Stimulated activated CD8-positive, alpha-beta memory T cell treated with anti-CD3 and anti-CD28 coated beads, Interleukin-15, amount 100 ng/mL, for 1 hour (primary cell): ENCODE data around the gene GRID1.

ENCODE experiments used
- DNase-seq: peaks from one replicate; pipeline ENCODE4 v3.0.0-alpha.2; 2020; ENCODE audit warnings: low read depth

Gene GRID1

DNA sequence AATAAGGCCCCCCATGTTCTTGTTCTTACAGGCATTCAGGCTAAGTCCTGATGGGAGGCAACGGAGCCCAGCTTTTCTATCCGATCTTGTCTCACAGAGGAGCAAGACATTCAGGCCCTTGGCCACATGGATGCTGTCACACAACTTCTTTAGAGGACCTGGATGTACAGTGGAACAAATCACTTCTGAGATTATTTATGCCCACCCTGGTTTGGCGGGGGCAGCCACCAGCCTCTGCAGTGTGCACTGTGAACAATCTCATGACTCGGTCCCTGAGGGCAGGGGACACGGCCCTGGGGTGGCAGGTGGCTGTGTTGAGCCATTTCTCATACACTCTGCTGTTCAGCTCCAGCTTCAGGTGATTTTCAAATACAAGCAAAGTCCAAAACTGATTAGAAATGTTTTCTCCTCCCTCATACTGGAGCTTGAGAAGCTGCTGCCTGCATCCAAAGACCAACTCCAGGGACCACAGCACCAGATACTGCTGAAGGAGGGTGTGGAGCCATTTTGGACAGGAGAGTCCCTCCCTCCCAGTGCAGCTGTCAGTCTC is 441.3 kb downstream of the GRID1 start:
- no peak for DNase-seq

DNA sequence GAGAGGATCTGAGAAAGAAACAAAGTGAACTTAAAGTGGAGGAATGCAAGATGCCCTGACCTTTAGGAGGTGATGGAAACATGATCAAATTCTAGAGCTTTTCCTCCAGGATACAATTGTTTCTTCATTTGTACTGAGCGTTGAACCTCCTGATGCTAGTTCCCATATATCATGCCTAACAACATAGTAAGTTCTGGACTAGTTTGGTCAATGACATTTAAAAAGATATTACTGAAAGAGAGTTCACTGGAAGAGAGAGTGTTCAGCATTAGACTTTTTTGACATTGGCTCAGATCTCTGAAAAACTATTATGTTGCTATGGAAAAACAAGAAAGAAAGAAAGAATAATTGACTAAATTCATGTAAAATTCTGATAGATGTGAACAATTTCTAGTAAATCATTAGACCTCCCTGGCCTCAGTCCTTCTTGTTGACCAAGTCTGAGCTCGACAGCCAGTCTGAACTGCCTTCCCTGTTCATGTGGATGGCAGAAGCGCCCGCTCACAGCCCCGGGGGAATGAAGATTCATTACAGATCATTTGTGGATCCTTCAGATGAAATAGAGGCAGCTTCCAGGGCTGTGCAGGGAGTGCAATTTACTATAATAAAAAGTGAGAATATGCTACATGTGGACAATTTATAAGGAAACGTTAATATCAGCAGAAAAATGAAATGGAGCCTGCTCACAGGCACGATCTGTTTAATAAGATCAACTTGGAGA is 442.1 kb downstream of the GRID1 start:
- DNase-seq, result no peak

DNA sequence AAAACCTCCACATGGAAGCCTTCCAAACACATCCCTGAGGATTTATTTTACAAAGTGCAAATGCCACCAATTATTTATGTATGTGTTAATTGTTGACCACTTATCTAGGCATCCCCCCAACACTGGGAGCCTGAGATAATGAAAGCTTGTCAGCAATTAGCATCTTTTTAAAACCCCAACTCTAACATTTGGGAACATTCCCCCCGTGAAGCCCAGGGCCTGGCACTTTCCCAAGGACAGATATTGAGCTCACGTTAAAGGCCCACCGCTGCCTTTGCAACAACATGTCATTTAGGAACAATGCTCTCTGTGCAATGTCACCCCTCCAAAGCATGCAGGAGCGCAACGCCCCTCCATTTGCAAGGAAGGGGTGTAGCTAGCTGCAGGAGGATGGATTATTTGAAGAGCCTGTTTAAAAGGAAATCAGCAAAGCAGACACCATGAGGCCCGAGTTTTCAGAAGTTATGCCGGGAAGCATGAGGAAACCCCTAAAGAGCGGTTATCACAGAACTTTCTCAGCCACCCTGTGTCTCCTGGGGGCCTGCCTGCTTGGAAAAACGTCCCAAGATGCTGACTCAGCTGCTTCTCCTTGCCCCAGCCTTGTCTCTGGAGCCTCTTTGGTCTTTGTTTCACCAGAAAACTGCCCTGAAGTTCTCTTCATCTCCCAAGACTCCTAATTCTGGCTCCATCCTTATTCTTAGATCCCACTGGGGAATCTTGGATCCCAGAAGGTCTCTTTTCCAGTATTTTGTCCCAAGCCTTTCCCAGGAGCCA is 444.1 kb downstream of the GRID1 start:
- no peak for DNase-seq

DNA sequence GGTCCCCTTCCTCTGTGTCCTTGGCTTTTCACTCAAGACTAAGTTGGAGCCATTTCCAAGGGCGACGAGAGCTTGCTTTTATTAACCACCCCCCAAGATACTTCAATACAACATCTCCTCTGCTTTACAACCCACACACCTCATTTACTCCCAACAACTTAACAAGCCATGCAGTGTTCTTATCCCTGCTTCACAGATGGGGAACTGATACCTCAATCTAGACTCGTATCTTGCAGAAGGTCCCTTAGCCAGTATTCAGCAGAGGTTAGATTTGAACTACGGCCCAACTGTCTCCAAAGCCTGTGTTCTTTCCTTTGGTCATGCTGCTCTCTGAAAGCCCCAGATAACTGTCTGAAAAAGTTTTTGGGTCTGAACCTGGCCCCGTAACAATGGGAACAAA is 444.8 kb downstream of the GRID1 start:
- DNase-seq, result no peak

DNA sequence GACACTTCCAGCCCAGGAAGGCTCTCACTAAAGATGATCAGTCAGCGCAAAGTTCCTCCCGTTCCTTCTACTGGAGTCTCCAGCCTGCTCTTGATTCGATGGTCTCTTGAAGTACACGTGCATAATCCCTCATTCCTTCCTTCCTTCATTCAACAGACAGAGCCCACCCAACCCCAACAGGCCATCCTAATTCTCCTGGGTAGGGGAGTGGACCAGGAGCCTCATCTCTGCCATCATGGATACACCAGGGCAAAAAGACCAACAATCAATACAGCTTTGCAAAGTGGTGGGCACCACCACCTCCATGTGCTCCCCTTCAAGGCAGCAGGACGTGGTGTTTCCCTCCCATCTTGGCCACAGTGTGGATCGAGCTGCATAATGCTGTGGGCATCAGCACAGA is 446.3 kb downstream of the GRID1 start:
- DNase-seq, result no peak

- DNase-seq, result no peak
Measured at GRCh38 chr10:85919491-85920021, 447.0 kb downstream of the GRID1 start.

- DNase-seq, result no peak
Measured at GRCh38 chr10:85918371-85918770, 448.2 kb downstream of the GRID1 start.

DNA sequence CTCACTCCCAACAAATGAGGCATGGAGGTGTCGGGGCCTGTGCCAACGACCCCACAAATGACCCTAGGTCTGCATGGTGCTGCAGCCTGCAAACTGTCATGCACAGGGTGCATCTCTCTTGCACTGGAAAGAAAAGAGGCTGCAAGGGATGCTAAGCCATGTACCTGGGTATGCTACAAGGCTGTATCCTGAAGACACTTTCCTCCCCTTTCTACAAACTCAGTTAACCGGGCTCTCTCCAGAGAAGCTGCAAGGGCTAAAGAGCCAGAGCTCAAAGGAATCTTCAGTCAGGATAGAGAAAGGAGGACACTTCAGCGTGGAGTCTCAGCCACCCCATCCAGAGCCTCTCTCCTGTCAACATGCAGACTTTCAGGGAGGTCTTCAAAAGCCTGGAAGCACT is 449.0 kb downstream of the GRID1 start:
- no peak for DNase-seq

DNA sequence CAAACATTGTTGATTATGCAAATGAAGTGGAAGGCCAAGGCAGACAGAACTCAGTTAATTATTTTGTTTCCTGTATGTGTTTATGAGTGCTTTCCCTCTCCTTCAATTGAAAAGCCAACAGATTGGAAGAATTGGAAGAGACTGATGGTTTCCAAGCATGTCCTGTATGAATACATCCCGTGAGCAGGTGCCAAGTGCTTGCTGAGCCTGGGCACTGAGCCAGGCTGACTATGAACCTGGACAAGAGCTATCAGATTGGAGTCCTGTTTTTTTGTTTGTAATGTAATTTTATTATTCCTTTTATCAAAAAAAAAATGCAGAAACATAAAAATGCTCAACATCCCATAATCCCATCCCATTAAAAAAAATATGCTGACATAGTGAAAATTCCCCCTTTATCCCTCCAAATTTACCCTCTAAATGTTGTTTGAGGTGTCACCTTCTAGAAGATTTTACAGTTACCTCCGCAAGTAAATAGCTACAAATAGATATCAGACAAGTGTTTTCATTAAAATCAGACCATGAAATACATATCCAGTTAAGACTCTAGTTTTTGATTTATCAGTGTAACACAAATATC is 449.5 kb downstream of the GRID1 start:
- DNase-seq, result no peak

DNA sequence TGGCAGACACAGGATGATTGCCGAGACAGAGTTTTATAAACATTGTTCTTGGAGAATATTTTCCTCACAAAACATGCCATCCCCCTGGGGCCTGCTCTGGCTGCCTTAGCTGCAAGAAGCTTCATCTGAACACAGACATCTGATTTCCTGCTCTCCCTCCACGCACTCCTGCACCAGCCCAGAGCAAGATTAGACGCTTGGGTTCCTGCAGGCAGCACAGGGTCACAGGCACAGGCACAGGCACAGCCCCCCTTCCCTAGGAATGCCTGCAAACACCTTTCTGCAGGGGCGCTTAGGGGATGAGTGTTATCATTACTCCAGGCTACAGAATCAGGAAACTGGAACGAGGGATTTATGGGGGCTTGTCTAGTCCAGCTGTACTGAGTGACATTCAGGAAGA is 450.3 kb downstream of the GRID1 start:
- DNase-seq, result no peak

DNA sequence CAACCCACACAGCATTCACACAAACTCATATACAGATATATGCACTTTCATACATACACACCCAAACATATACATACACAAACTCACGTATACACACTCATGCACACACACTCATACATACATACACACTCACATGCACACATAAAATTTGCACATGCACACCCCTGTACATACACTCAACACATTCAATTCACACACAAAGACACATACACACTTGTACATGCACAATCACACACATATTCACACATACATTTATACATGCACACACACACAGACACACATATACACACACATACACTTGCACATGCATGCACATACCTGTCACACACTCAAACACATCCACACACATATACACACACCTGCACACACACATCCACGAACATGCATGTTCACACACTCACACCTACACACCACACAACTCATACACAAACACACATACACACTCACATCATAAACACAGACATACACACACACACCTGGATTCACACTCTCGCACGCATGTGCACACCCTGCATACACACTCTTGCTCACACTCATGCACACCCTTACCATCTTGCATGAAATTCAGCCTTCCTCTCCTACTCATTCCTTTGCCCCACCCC is 451.2 kb downstream of the GRID1 start:
- DNase-seq, result no peak

DNA sequence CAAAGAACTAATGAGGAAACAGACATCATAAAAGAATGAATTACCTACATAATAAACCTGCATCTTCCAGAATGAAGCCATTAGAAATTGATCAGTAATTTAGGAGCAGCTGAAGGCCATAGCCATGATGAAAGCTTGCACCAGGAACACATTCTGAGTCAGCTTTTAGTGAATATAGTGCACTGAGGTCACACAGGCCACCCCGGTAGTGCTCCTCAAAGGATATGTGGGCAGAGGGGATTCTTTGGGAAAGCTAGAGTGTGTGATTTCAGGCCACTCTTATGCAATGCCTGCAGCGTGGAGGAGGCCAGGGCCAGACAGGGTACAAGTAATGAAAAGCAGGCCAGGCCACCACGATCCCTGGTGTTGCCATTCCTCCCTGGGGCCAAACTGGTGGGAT is 451.9 kb downstream of the GRID1 start:
- no peak for DNase-seq

- DNase-seq, result no peak
Measured at GRCh38 chr10:85908462-85908861, 458.1 kb downstream of the GRID1 start.

- no peak for DNase-seq
Measured at GRCh38 chr10:85902051-85902450, 464.5 kb downstream of the GRID1 start.

DNA sequence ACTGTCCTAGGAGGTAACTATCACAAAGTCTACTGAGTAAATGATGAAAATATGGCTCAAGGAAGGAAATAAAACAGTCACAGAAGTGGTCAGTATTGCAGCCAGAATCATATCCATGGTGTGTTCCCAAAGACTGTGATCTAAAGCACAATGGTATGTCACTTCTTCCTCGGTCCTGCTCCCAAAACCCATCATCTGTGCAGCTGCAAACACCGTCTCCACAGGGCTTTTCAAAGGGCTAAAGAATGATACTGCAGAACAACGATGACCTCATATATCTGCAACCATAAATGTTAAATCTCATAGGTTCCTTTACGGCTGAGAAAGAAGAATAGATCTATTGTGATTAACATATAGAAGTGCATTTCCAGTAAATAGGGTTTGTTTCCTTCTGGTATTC is 465.0 kb downstream of the GRID1 start:
- DNase-seq, result no peak

DNA sequence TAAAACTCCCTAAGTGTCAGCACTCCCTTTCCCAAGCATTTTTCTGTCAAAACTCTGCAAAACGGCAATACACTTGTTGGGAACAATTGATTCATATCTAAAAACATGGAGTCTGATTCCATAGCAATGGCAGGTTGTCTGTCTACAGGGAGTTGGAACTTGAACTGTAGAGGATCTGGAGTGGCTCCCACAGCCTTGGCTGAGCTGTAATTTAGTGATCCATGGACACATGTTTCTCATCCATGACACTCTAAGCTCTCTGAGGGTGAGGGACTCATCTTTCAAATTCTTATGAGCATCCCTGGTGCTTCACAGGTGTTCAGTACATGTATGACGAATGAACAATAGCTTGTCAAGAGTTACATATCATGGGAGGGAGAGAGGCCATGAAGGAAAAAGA is 466.1 kb downstream of the GRID1 start:
- DNase-seq, result no peak

GRCh38 chr10:85900061-85900460 is 466.5 kb downstream of the GRID1 start:
- no peak for DNase-seq

DNA sequence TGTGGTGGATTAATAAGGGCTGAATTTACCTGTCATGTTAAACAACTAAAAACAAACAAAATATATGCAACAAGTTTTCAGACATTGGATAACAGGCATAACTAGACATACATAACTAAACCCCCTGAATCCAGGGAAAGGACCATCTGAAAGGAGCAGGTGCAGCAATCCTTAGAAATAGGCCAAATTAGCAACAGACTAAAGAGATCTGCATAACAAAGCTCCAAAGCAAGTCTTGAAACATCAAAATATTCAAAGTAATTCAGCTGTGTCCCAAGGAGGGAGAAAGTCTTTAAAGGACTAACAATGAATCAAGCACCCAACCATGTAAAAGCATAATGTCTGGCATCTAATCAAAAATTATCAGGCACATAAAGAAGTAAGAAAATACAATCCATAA is 475.1 kb downstream of the GRID1 start:
- no peak for DNase-seq

DNA sequence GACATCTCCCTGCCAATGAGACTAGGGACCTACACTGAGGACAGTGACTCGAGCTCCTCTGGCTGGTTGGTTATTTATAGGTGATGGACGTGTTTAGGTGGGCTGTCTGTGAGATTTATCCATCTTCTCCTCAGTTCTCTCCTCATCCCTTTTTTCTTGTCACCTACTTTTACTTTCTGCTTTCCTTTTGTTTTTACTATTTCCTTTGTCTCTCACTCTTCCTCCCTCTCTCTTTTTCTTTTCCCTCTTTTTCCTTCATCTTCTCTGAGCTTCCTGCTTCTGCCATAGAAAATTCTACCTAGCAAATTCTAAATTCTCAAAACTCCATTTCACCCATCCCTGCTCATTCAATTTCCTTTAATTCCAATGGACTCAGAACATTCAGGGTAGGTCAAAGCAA is 478.0 kb downstream of the GRID1 start:
- no peak for DNase-seq

DNA sequence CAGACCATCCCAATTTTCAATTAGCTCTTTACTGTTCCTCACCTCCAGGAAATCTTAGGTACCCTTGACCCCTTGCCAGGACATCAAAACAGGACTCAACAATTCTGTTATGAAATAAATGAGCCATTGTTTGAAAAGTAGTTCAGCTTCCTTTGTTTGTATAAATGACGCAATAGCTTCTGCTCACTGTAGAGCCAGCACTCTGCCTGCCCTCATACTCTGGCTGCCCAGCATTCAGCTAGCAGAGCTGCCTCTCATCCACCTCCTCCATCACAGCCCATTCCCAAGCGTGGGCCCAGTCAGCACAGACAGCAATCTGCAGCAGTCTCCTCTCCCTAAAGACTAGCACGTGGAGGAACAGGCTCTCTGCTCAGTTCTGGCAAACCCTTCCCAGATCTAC is 478.6 kb downstream of the GRID1 start:
- DNase-seq, result no peak

DNA sequence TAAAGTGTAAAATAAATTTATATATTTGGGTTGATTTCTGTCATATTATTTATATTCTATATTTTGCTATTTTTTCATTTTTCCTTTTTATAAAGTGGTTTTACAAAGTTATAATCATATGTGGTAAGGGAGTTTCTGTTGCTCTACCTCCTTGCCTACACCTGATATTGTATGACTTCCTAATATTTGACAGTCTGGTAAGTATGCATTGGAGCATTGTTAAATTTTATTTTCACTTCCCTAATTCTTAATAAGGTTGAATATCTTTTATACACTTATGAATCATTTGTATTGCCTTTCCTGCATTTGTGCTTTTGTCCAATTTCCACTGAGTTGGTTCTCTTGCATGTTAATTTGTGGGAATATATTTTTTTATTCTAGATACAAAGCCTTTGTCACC is 492.4 kb downstream of the GRID1 start:
- DNase-seq, result no peak

- DNase-seq, result no peak
Measured at GRCh38 chr10:85873063-85873462, 493.5 kb downstream of the GRID1 start.
